Astrocyte (in vitro differentiated cells and primary cell): ENCODE measurements around the gene NAV2. TPM values are rescaled to one million over a fixed set of nuclear protein-coding genes. Genes with fewer than 3 reads are reported as not detected.

Source experiments
- DNase-seq: peaks from one replicate; pipeline ENCODE4 v3.0.0-alpha.2; 2010; ENCODE audit warnings: low read depth
- FAIRE-seq: peaks from 2 replicates; lab custom pipeline; 2011; peaks lifted over from hg19 to GRCh38; lab: Jason Lieb, UNC
- H2AFZ ChIP-seq: 2 replicates; pipeline ENCODE4 v1.6.0; 2012; ENCODE audit warnings: low read depth, low read length, inconsistent platforms
- H3K27ac ChIP-seq: 2 replicates; pipeline ENCODE4 v1.5.1; 2011; ENCODE audit warnings: low read depth, low read length, inconsistent platforms
- H3K27me3 ChIP-seq: 2 replicates; pipeline ENCODE4 v1.6.0; 2011; ENCODE audit warnings: low read length, inconsistent platforms; ENCODE audit not compliant: insufficient read depth
- H3K36me3 ChIP-seq: 2 replicates; pipeline ENCODE4 v1.5.1; 2011; ENCODE audit warnings: low read length, inconsistent platforms; ENCODE audit not compliant: insufficient read depth
- H3K4me1 ChIP-seq: 2 replicates; pipeline ENCODE4 v1.5.1; 2011; ENCODE audit warnings: low read length, inconsistent platforms; ENCODE audit not compliant: insufficient read depth
- H3K4me2 ChIP-seq: 2 replicates; pipeline ENCODE4 v1.6.0; 2012; ENCODE audit warnings: low read length, inconsistent platforms
- H3K4me3 ChIP-seq: 2 replicates; pipeline ENCODE4 v1.5.1; 2011; ENCODE audit warnings: low read depth, mild to moderate bottlenecking, low read length, inconsistent platforms; ENCODE audit not compliant: insufficient read depth
- H3K79me2 ChIP-seq: 2 replicates; pipeline ENCODE4 v1.6.0; 2012; ENCODE audit warnings: mild to moderate bottlenecking, low read length, inconsistent platforms; ENCODE audit not compliant: insufficient read depth
- H3K9ac ChIP-seq: 2 replicates; pipeline ENCODE4 v1.6.0; 2012; ENCODE audit warnings: mild to moderate bottlenecking, low read length, inconsistent platforms
- H3K9me3 ChIP-seq: 2 replicates; pipeline ENCODE4 v1.5.1; 2012; ENCODE audit warnings: low read depth, mild to moderate bottlenecking, low read length, inconsistent platforms; ENCODE audit not compliant: insufficient read depth
- H4K20me1 ChIP-seq: 2 replicates; pipeline ENCODE4 v1.6.0; 2012; ENCODE audit warnings: low read length, inconsistent platforms; ENCODE audit not compliant: insufficient read depth
- H3K27ac Mint-ChIP-seq: one replicate; pipeline ENCODE4 v1.8.0; 2021; ENCODE audit warnings: mild to moderate bottlenecking, mixed read lengths; ENCODE audit not compliant: unreplicated experiment
- H3K27me3 Mint-ChIP-seq: one replicate; pipeline ENCODE4 v1.8.0; 2021; ENCODE audit warnings: low read depth, mixed read lengths; ENCODE audit not compliant: unreplicated experiment
- H3K36me3 Mint-ChIP-seq: one replicate; pipeline ENCODE4 v1.8.0; 2021; ENCODE audit warnings: low read depth, mixed read lengths; ENCODE audit not compliant: unreplicated experiment
- H3K4me1 Mint-ChIP-seq: one replicate; pipeline ENCODE4 v1.8.0; 2021; ENCODE audit warnings: low read depth, mixed read lengths; ENCODE audit not compliant: unreplicated experiment
- H3K4me3 Mint-ChIP-seq: one replicate; pipeline ENCODE4 v1.8.0; 2021; ENCODE audit warnings: mild to moderate bottlenecking, moderate library complexity, mixed read lengths; ENCODE audit not compliant: unreplicated experiment
- H3K9me3 Mint-ChIP-seq: one replicate; pipeline ENCODE4 v1.8.0; 2021; ENCODE audit warnings: mild to moderate bottlenecking, mixed read lengths; ENCODE audit not compliant: unreplicated experiment
- EZH2 ChIP-seq: IDR thresholded peaks from 2 replicates; pipeline ENCODE4 v1.6.1; 2012; ENCODE audit warnings: mild to moderate bottlenecking, low read length, inconsistent platforms; ENCODE audit not compliant: insufficient read depth
- total RNA-seq: library from RNA; stranded (reverse); gene quantifications from 2 replicates; pipeline ENCODE4 v1.2.1, GENCODE V29; 2021
- TF ChIP-seq, protein P1 (sequence below): IDR thresholded peaks from 2 replicates; pipeline ENCODE4 v1.5.1; 2011; ENCODE audit warnings: low read depth, mild to moderate bottlenecking, inconsistent platforms, low read length, moderate library complexity; ENCODE audit not compliant: insufficient read depth

Gene NAV2
- total RNA-seq, 1 donor from 2014 or later: 20.6 TPM

DNA sequence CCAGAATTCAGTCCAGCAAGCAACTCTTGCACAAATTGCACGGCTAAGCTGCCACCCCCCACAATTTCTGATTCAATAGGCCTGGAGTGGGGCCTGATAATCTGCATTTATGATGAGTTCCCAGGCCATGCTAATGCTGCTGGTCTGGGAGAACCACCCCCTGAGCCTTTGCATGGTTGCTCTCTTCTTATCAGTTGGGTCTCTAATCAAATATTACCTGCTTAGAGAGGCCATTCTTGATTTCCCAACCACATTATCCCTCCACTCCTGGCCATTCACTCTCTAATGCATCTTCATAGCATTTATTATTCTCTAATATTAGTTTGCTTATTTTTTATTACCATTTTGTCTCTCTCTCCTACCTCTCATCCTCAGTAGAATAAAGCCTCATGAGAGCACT, 99.5 kb downstream of the NAV2 start:
- Histone ChIP-seq H3K9me3 (no peaks in the 10 kb centered on the region), H3K27me3 (no peaks in the 10 kb centered on the region), H3K4me2 (no peak overlapping the region), H3K36me3 (no peaks in the 10 kb centered on the region), H3K9ac (no peak overlapping the region), H3K4me3 (no peak overlapping the region), H3K27ac (no peak overlapping the region), H2AFZ (no peak overlapping the region), H3K4me1 (no peaks in the 10 kb centered on the region), H4K20me1 (peaks cover 31% of the 10 kb centered on the region), H3K79me2 (peaks cover 7% of the 10 kb centered on the region)
- TF ChIP-seq EZH2: no peak
- TF ChIP-seq, protein P1, sequence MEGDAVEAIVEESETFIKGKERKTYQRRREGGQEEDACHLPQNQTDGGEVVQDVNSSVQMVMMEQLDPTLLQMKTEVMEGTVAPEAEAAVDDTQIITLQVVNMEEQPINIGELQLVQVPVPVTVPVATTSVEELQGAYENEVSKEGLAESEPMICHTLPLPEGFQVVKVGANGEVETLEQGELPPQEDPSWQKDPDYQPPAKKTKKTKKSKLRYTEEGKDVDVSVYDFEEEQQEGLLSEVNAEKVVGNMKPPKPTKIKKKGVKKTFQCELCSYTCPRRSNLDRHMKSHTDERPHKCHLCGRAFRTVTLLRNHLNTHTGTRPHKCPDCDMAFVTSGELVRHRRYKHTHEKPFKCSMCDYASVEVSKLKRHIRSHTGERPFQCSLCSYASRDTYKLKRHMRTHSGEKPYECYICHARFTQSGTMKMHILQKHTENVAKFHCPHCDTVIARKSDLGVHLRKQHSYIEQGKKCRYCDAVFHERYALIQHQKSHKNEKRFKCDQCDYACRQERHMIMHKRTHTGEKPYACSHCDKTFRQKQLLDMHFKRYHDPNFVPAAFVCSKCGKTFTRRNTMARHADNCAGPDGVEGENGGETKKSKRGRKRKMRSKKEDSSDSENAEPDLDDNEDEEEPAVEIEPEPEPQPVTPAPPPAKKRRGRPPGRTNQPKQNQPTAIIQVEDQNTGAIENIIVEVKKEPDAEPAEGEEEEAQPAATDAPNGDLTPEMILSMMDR: no peak
- H3K4me1 Mint-ChIP-seq: no peaks in the 10 kb centered on the region
- H3K9me3 Mint-ChIP-seq: no peaks in the 10 kb centered on the region
- no peak overlapping the region for H3K4me3 Mint-ChIP-seq
- FAIRE-seq (no peak), DNase-seq (no peak)
- H3K36me3 Mint-ChIP-seq: peaks cover 2% of the 10 kb centered on the region
- peaks cover 5% of the 10 kb centered on the region for H3K27me3 Mint-ChIP-seq
- no peak overlapping the region for H3K27ac Mint-ChIP-seq

DNA sequence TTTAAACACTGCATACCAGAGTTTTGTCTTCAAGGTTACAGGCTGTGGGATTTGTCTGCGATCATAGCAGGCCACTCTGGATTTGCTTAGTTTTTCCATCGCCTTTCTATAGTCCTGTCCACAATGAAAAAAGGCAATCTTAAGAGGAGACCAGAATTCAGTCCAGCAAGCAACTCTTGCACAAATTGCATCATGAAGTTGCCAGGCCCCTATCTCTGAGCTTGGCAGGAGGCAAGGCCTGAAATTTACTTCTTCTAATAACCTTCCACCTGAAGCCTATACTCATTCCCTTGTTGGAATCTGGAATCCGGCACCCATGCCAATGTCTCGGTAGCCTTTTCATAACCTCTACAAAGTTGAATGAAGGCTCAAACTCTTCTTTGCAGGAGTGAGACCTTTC, 100.1 kb downstream of the NAV2 start:
- Histone ChIP-seq H3K79me2 (peaks cover 9% of the 10 kb centered on the region), H2AFZ (no peak overlapping the region), H3K27me3 (no peaks in the 10 kb centered on the region), H3K9ac (no peak overlapping the region), H3K4me3 (no peak overlapping the region), H3K4me2 (no peak overlapping the region), H3K27ac (no peak overlapping the region), H3K9me3 (no peaks in the 10 kb centered on the region), H4K20me1 (peaks cover 31% of the 10 kb centered on the region), H3K4me1 (no peaks in the 10 kb centered on the region), H3K36me3 (no peaks in the 10 kb centered on the region)
- H3K4me1 Mint-ChIP-seq: no peaks in the 10 kb centered on the region
- H3K4me3 Mint-ChIP-seq: no peak overlapping the region
- DNase-seq (no peak), FAIRE-seq (no peak)
- H3K9me3 Mint-ChIP-seq: no peaks in the 10 kb centered on the region
- peaks cover 2% of the 10 kb centered on the region for H3K36me3 Mint-ChIP-seq
- H3K27me3 Mint-ChIP-seq: peaks cover 5% of the 10 kb centered on the region
- TF ChIP-seq, protein P1: no peak
- TF ChIP-seq EZH2: no peak
- no peak overlapping the region for H3K27ac Mint-ChIP-seq

DNA sequence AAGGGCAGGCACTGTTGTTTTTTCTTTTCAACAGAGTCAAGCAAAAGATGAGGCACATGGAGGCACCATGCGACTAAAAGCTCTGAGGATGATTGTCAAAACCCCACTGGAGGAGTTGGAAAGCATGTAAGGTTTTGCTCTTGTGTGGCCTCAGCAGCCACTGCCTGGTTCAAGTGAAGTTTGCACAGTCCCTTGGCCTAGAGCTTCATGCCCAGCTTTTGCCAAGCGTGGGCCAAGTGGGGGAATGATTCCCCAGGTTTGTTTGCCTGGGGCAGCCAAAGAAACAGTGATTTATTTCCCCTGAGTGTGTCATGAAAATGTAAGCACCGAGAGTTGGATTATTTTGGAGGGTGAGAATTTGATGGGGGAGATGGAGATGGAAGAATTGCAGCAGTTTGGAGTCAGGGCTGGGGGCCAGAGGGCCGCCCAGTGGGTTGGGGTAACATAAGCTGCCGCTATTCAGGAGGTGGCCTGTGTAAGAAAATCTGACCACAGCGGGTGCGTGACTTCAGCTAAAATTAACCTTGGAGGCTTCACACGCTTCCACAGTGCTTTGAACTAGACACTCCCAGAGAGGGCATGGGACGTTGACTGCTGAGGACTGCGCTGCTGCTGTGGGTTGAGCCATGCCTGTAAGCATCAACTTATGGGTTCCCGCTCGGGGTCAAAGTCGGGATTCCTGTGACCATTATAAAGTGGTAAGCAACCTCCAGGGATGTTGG, 100.7 kb downstream of the NAV2 start:
- H4K20me1 ChIP-seq: peaks cover 28% of the 10 kb centered on the region
- no peaks in the 10 kb centered on the region for H3K36me3 ChIP-seq
- no peak overlapping the region for H3K4me3 ChIP-seq
- Mint-ChIP-seq H3K4me1 (no peaks in the 10 kb centered on the region), H3K36me3 (peaks cover 2% of the 10 kb centered on the region), H3K4me3 (no peak overlapping the region), H3K27me3 (peaks cover 5% of the 10 kb centered on the region), H3K9me3 (no peaks in the 10 kb centered on the region), H3K27ac (no peak overlapping the region)
- no peaks in the 10 kb centered on the region for H3K4me1 ChIP-seq
- H2AFZ ChIP-seq: no peak overlapping the region
- no peak overlapping the region for H3K4me2 ChIP-seq
- H3K79me2 ChIP-seq: peaks cover 9% of the 10 kb centered on the region
- no peak overlapping the region for H3K27ac ChIP-seq
- H3K9me3 ChIP-seq: no peaks in the 10 kb centered on the region
- TF ChIP-seq EZH2: no peak
- TF ChIP-seq, protein P1: no peak
- FAIRE-seq (no peak), DNase-seq (no peak)
- H3K9ac ChIP-seq: no peak overlapping the region
- H3K27me3 ChIP-seq: no peaks in the 10 kb centered on the region
